ENCODE results near the gene GRID1. TPM values are rescaled to one million over a fixed set of nuclear protein-coding genes. Genes with fewer than 3 reads are reported as not detected.

Gene GRID1
- total and polyA plus RNA-seq, 4 donors = 1.1 to 3.8 TPM; not detected in 2

GRCh38 chr10:85658518-85658917 is 708.1 kb downstream of the GRID1 start:
- Histone ChIP-seq H3K27ac (ENCODE audit: low read depth in 1 of 2, low read length in 2 of 2) (no peak overlapping the region), H3K4me1 (ENCODE audit: control insufficient read depth in 1 of 2, insufficient read depth in 2 of 2, low read length in 2 of 2) (no peaks in the 10 kb centered on the region), H3K4me3 (ENCODE audit: low read length in 2 of 2) (no peak overlapping the region), H3K9me3 (ENCODE audit: control insufficient read depth, low read length) (no peaks in the 10 kb centered on the region), H3K36me3 (ENCODE audit: control insufficient read depth in 1 of 2, insufficient read depth in 2 of 2, low read length in 1 of 2) (no peaks in the 10 kb centered on the region), H3K27me3 (ENCODE audit: control insufficient read depth in 1 of 2, insufficient read depth in 2 of 2, low read length in 1 of 2) (no peaks in the 10 kb centered on the region)
- no peak for ATAC-seq (ENCODE audit: low FRiP score)
- intact Hi-C loops (cut with DNase I) = no loop called here
- 41 to 46% methylated on average over 3 of the region's 3 CpGs for WGBS, 2 donors
- no peak for DNase-seq

GRCh38 chr10:85657476-85658113 is 709.0 kb downstream of the GRID1 start:
- Histone ChIP-seq H3K4me3 (ENCODE audit: low read length in 2 of 2) (no peak overlapping the region), H3K27me3 (ENCODE audit: control insufficient read depth in 1 of 2, insufficient read depth in 2 of 2, low read length in 1 of 2) (no peaks in the 10 kb centered on the region), H3K9me3 (ENCODE audit: control insufficient read depth, low read length) (no peaks in the 10 kb centered on the region), H3K27ac (ENCODE audit: low read depth in 1 of 2, low read length in 2 of 2) (no peak overlapping the region), H3K4me1 (ENCODE audit: control insufficient read depth in 1 of 2, insufficient read depth in 2 of 2, low read length in 2 of 2) (no peaks in the 10 kb centered on the region), H3K36me3 (ENCODE audit: control insufficient read depth in 1 of 2, insufficient read depth in 2 of 2, low read length in 1 of 2) (no peaks in the 10 kb centered on the region)
- no peak for DNase-seq
- 9 to 11% methylated on average over 4 of the region's 4 CpGs for WGBS, 2 donors
- no peak for ATAC-seq (ENCODE audit: low FRiP score)
- intact Hi-C loops (cut with DNase I) = no loop called here

DNA sequence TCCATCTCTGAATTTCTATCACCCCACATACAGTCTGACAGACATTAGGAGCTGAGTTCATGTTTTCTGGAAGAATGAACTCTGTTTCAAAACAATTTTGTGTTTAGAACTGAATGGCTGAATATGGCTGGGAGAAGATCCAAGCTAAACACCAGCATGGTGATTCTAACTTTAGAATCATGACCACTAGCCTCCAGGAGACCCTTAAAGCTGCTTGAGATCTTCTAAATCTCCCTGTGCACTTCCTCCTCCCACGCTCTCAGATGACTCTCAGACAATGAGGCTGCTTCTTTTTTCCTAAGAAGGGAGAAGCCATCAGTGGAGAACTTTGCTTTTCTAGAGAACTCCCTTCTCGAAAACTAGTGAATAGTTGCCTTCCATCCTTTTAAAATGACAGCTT is 711.2 kb downstream of the GRID1 start:
- Histone ChIP-seq H3K36me3 (ENCODE audit: control insufficient read depth in 1 of 2, insufficient read depth in 2 of 2, low read length in 1 of 2) (no peaks in the 10 kb centered on the region), H3K27me3 (ENCODE audit: control insufficient read depth in 1 of 2, insufficient read depth in 2 of 2, low read length in 1 of 2) (no peaks in the 10 kb centered on the region), H3K9me3 (ENCODE audit: control insufficient read depth, low read length) (no peaks in the 10 kb centered on the region), H3K4me3 (ENCODE audit: low read length in 2 of 2) (no peak overlapping the region), H3K27ac (ENCODE audit: low read depth in 1 of 2, low read length in 2 of 2) (no peak overlapping the region), H3K4me1 (ENCODE audit: control insufficient read depth in 1 of 2, insufficient read depth in 2 of 2, low read length in 2 of 2) (no peaks in the 10 kb centered on the region)
- 3 to 6% methylated on average over 2 of the region's 2 CpGs for WGBS, 2 donors
- intact Hi-C loops (cut with DNase I) = no loop called here
- no peak for DNase-seq
- ATAC-seq (ENCODE audit: low FRiP score) = no peak

DNA sequence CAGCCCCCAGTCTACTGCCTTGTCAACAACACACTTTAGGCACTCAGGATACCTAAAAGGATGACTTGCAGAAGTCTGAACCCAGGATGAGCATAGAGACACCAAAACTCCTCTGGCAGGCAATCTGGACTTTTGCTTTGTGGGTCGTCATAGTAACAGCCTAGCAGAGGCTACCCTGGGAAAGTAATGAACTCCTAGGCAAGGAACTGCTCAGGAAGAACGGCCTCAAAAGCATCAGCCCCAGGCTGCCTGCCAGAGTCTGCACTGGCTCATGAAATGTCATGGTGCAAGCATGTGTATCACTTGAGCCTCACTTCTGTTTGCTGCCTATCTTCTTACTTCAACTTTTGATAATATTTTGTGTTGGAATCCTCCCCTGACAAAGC is 715.1 kb downstream of the GRID1 start:
- intact Hi-C loops (cut with DNase I) = no loop called here
- WGBS, 2 donors = 69 to 79% methylated on average over 2 of the region's 2 CpGs
- no peak for DNase-seq
- Histone ChIP-seq H3K27me3 (ENCODE audit: control insufficient read depth in 1 of 2, insufficient read depth in 2 of 2, low read length in 1 of 2) (no peaks in the 10 kb centered on the region), H3K4me3 (ENCODE audit: low read length in 2 of 2) (no peak overlapping the region), H3K4me1 (ENCODE audit: control insufficient read depth in 1 of 2, insufficient read depth in 2 of 2, low read length in 2 of 2) (no peaks in the 10 kb centered on the region), H3K27ac (ENCODE audit: low read depth in 1 of 2, low read length in 2 of 2) (no peak overlapping the region), H3K9me3 (ENCODE audit: control insufficient read depth, low read length) (no peaks in the 10 kb centered on the region), H3K36me3 (ENCODE audit: control insufficient read depth in 1 of 2, insufficient read depth in 2 of 2, low read length in 1 of 2) (no peaks in the 10 kb centered on the region)
- ATAC-seq (ENCODE audit: low FRiP score) = no peak

GRCh38 chr10:85650791-85651496 is 715.7 kb downstream of the GRID1 start:
- H3K9me3 ChIP-seq (ENCODE audit: control insufficient read depth, low read length) = no peaks in the 10 kb centered on the region
- WGBS, 2 donors = 90 to 100% methylated on average over 1 of the region's 1 CpG
- ATAC-seq (ENCODE audit: low FRiP score) (no peak), DNase-seq (no peak)
- H3K4me3 ChIP-seq (ENCODE audit: low read length in 2 of 2) = no peak overlapping the region
- no peaks in the 10 kb centered on the region for H3K4me1 ChIP-seq (ENCODE audit: control insufficient read depth in 1 of 2, insufficient read depth in 2 of 2, low read length in 2 of 2)
- no peak overlapping the region for H3K27ac ChIP-seq (ENCODE audit: low read depth in 1 of 2, low read length in 2 of 2)
- no peaks in the 10 kb centered on the region for H3K36me3 ChIP-seq (ENCODE audit: control insufficient read depth in 1 of 2, insufficient read depth in 2 of 2, low read length in 1 of 2)
- no peaks in the 10 kb centered on the region for H3K27me3 ChIP-seq (ENCODE audit: control insufficient read depth in 1 of 2, insufficient read depth in 2 of 2, low read length in 1 of 2)
- intact Hi-C loops (cut with DNase I) = no loop called here

DNA sequence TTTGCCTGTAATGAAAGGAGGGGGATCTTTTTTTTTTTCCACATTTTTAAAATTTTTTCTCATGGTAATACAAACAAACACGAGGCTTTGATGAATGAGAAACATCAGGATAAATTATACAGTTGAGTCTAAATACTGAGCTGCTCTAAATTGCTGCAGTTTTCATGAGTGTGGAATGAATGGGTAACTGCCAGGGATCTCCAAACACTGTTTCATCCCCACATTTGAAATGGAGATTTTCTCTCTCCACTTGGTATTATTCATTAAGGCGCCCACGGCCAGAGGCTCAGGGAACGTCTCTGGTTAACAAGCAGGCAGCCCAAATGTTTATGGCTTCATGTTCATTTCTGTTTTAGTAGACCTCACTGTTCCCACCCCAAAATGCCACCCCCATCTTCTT is 717.1 kb downstream of the GRID1 start:
- Histone ChIP-seq H3K4me1 (ENCODE audit: control insufficient read depth in 1 of 2, insufficient read depth in 2 of 2, low read length in 2 of 2) (no peaks in the 10 kb centered on the region), H3K4me3 (ENCODE audit: low read length in 2 of 2) (no peak overlapping the region), H3K9me3 (ENCODE audit: control insufficient read depth, low read length) (no peaks in the 10 kb centered on the region), H3K27ac (ENCODE audit: low read depth in 1 of 2, low read length in 2 of 2) (no peak overlapping the region), H3K27me3 (ENCODE audit: control insufficient read depth in 1 of 2, insufficient read depth in 2 of 2, low read length in 1 of 2) (no peaks in the 10 kb centered on the region), H3K36me3 (ENCODE audit: control insufficient read depth in 1 of 2, insufficient read depth in 2 of 2, low read length in 1 of 2) (no peaks in the 10 kb centered on the region)
- intact Hi-C loops (cut with DNase I) = no loop called here
- DNase-seq = no peak
- ATAC-seq (ENCODE audit: low FRiP score) = no peak
- 59 to 78% methylated on average over 4 of the region's 4 CpGs for WGBS, 2 donors

- no peaks in the 10 kb centered on the region for H3K27me3 ChIP-seq (ENCODE audit: control insufficient read depth in 1 of 2, insufficient read depth in 2 of 2, low read length in 1 of 2)
- 87 to 91% methylated on average over 6 of the region's 6 CpGs for WGBS, 2 donors
- no peaks in the 10 kb centered on the region for H3K9me3 ChIP-seq (ENCODE audit: control insufficient read depth, low read length)
- no peaks in the 10 kb centered on the region for H3K36me3 ChIP-seq (ENCODE audit: control insufficient read depth in 1 of 2, insufficient read depth in 2 of 2, low read length in 1 of 2)
- no peaks in the 10 kb centered on the region for H3K4me1 ChIP-seq (ENCODE audit: control insufficient read depth in 1 of 2, insufficient read depth in 2 of 2, low read length in 2 of 2)
- no peak overlapping the region for H3K4me3 ChIP-seq (ENCODE audit: low read length in 2 of 2)
- no peak overlapping the region for H3K27ac ChIP-seq (ENCODE audit: low read depth in 1 of 2, low read length in 2 of 2)
- ATAC-seq (ENCODE audit: low FRiP score) = no peak
- intact Hi-C loops (cut with DNase I) = no loop called here
- DNase-seq = no peak
Measured at GRCh38 chr10:85648279-85648754, 718.3 kb downstream of the GRID1 start.

DNA sequence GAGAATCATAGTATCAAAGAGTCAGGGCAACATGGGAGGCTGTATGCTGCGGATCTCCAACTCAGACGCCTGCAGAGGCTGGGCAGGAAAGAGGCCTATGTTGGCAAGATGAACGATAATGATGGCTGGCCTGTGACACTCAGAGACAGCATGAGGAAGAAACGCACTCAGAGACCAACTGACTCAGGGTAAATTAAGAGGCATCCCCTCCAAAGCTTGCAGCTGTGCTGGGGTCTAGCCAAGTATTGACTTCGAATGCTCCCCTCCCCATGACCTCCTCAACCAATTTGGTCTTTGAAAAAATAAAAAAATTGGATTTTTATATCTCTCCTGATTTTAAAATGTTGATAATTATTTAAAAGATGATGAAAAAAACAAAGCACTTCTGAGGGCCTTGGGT is 718.9 kb downstream of the GRID1 start:
- intact Hi-C loops (cut with DNase I) = no loop called here
- ATAC-seq (ENCODE audit: low FRiP score) (no peak), DNase-seq (no peak)
- H3K36me3 ChIP-seq (ENCODE audit: control insufficient read depth in 1 of 2, insufficient read depth in 2 of 2, low read length in 1 of 2) = no peaks in the 10 kb centered on the region
- H3K27ac ChIP-seq (ENCODE audit: low read depth in 1 of 2, low read length in 2 of 2) = no peak overlapping the region
- no peak overlapping the region for H3K4me3 ChIP-seq (ENCODE audit: low read length in 2 of 2)
- no peaks in the 10 kb centered on the region for H3K4me1 ChIP-seq (ENCODE audit: control insufficient read depth in 1 of 2, insufficient read depth in 2 of 2, low read length in 2 of 2)
- H3K9me3 ChIP-seq (ENCODE audit: control insufficient read depth, low read length) = no peaks in the 10 kb centered on the region
- WGBS, 2 donors = 92 to 94% methylated on average over 5 of the region's 5 CpGs
- no peaks in the 10 kb centered on the region for H3K27me3 ChIP-seq (ENCODE audit: control insufficient read depth in 1 of 2, insufficient read depth in 2 of 2, low read length in 1 of 2)
